Loucy (cell line): Measurements from ENCODE around the gene FLII.

Experiments used
- H2AFZ ChIP-seq: fragments of 200-600 bp; sonication (generic); 2 replicates; pipeline ENCODE4 v1.6.0; 2016; ENCODE audit warnings: antibody characterized with exemption, mild to moderate bottlenecking, low read length, moderate library complexity
- H3F3A ChIP-seq: fragments of 200-600 bp; 2 replicates; pipeline ENCODE4 v1.6.0; 2016; ENCODE audit warnings: antibody characterized with exemption, low read depth, mild to moderate bottlenecking
- H3K27me3 ChIP-seq: fragments of 200-600 bp; sonication (generic); 2 replicates; pipeline ENCODE4 v1.6.1; 2014; ENCODE audit warnings: low read length, mild to moderate bottlenecking; ENCODE audit not compliant: insufficient read depth, poor library complexity, severe bottlenecking
- H3K36me3 ChIP-seq: fragments of 200-600 bp; sonication (generic); 2 replicates; pipeline ENCODE4 v1.6.1; 2016; ENCODE audit warnings: low read length; ENCODE audit not compliant: insufficient read depth
- H3K4me1 ChIP-seq: fragments of 200-600 bp; sonication (generic); 2 replicates; pipeline ENCODE4 v1.5.1; 2014; ENCODE audit warnings: low read length, mild to moderate bottlenecking; ENCODE audit not compliant: insufficient read depth, poor library complexity, severe bottlenecking
- H3K4me2 ChIP-seq: fragments of 200-600 bp; sonication (generic); 2 replicates; pipeline ENCODE4 v1.6.0; 2014; ENCODE audit warnings: antibody characterized with exemption, low read length, low read depth, mild to moderate bottlenecking; ENCODE audit not compliant: poor library complexity, severe bottlenecking
- H3K4me3 ChIP-seq: fragments of 200-600 bp; sonication (generic); 2 replicates; pipeline ENCODE4 v1.5.1; 2014; ENCODE audit warnings: low read length, mild to moderate bottlenecking, mixed read lengths; ENCODE audit not compliant: poor library complexity, severe bottlenecking
- H3K79me2 ChIP-seq: fragments of 200-600 bp; sonication (generic); 2 replicates; pipeline ENCODE4 v1.6.1; 2014; ENCODE audit warnings: low read length; ENCODE audit not compliant: insufficient read depth
- H3K9ac ChIP-seq: fragments of 200-600 bp; sonication (generic); 2 replicates; pipeline ENCODE4 v1.6.0; 2014; ENCODE audit warnings: mild to moderate bottlenecking, low read depth, low read length, moderate library complexity; ENCODE audit not compliant: poor library complexity, severe bottlenecking
- H3K9me2 ChIP-seq: fragments of 200-600 bp; sonication (generic); replicated peaks from 2 replicates; pipeline ENCODE4 v1.6.1; 2016; ENCODE audit warnings: low read depth, low read length, mixed read lengths
- H3K9me3 ChIP-seq: fragments of 200-600 bp; sonication (generic); 2 replicates; pipeline ENCODE4 v1.6.1; 2014; ENCODE audit warnings: mild to moderate bottlenecking, antibody characterized with exemption, low read length, low read depth; ENCODE audit not compliant: insufficient read depth
- H4K20me1 ChIP-seq: fragments of 200-600 bp; sonication (generic); 2 replicates; pipeline ENCODE4 v1.6.0; 2014; ENCODE audit warnings: antibody characterized with exemption, low read length, mild to moderate bottlenecking; ENCODE audit not compliant: insufficient read depth, poor library complexity, severe bottlenecking
- EZH2phosphoT487 ChIP-seq: fragments of 200-600 bp; IDR thresholded peaks from 2 replicates; pipeline ENCODE4 v1.6.1; 2018; ENCODE audit warnings: antibody characterized with exemption, mild to moderate bottlenecking, moderate library complexity, borderline replicate concordance
- TF ChIP-seq, protein P1 (sequence below): fragments of 200-600 bp; sonication (generic); conservative IDR thresholded peaks from 2 replicates; pipeline ENCODE4 v1.5.1; 2014; ENCODE audit warnings: mild to moderate bottlenecking, antibody characterized with exemption, low read length

FLII gene

DNA sequence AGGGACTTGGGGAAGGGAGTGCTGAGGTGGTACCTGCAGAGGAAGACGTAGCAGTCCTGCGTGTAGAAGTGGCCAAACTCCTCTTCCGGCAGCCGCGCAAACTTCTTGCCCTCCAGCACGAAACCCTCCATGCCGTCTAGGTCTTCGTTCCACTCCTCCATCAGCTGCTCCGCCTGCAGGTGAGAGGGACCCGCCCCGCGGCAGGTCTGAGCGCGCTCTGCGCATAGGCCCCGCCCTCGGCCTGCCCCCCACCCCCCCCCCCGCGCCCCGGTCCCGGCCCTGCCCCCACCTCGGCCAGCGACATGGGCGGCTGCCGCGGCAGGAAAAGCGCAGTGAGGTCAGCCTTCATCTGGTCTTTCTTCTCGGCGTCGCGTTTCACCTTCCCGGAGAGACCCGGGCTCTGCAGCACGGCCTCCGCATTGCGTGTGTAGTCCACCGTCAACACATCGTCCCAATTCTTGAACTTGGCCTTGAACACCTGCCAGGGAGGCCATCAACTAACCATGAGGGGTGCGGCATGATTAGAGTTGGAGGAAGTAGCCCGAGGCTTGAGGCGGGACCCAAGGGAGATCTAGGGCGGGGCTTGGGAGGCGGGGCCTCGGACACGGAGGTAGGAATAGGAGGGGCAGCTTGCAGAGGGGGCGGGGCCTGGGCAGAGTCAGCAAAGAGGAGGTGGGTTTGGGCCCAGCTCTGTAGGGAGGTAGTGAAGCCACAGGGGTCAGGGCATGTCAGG, 11.5 kb downstream of the FLII start:
- Histone ChIP-seq H3K4me3 (no peak overlapping the region), H3K27me3 (no peaks in the 10 kb centered on the region), H3K9me2 (no peaks in the 10 kb centered on the region), H3K9ac (no peak overlapping the region), H3K4me2 (no peak overlapping the region), H3K36me3 (peaks cover 55% of the 10 kb centered on the region; the same call in 1 of the 2 replicates), H3F3A (no peaks in the 10 kb centered on the region), H3K79me2 (no peaks in the 10 kb centered on the region), H2AFZ (no peak overlapping the region), H3K4me1 (no peaks in the 10 kb centered on the region), H3K9me3 (no peaks in the 10 kb centered on the region), H4K20me1 (no peaks in the 10 kb centered on the region)
- TF ChIP-seq, protein P1, sequence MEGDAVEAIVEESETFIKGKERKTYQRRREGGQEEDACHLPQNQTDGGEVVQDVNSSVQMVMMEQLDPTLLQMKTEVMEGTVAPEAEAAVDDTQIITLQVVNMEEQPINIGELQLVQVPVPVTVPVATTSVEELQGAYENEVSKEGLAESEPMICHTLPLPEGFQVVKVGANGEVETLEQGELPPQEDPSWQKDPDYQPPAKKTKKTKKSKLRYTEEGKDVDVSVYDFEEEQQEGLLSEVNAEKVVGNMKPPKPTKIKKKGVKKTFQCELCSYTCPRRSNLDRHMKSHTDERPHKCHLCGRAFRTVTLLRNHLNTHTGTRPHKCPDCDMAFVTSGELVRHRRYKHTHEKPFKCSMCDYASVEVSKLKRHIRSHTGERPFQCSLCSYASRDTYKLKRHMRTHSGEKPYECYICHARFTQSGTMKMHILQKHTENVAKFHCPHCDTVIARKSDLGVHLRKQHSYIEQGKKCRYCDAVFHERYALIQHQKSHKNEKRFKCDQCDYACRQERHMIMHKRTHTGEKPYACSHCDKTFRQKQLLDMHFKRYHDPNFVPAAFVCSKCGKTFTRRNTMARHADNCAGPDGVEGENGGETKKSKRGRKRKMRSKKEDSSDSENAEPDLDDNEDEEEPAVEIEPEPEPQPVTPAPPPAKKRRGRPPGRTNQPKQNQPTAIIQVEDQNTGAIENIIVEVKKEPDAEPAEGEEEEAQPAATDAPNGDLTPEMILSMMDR = no peak
- no peak for TF ChIP-seq EZH2phosphoT487

DNA sequence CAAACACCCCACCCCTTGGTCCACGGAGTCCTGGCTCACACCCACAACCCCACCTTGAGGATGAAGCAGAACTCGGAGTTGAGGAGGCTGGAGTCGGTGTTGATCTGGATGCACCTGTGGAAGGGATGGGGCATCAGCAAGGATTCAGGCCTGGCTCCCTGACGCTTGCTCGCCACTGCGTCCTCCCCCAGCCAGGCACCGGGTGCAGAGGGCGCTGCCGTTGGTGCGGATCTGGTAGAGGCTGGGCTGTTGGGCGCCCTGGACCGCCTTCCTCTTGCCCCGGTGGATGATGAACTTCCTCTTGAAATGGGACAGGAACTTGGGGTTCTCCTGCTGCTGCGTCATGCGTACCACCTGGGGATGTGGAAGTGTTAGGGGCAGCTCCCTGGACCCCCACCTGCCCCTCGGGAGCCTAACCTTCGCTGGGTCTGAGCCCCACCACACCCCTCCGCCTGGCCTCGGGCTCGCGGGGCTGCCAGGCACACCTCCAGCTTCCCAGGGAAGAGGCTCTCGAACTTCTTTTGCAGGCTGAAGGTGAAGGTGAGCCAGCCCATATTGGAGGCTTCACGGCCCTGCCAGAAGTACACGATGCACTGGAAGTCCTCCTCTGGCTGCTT, 12.3 kb downstream of the FLII start:
- no peak overlapping the region for H3K9ac ChIP-seq
- H4K20me1 ChIP-seq = no peaks in the 10 kb centered on the region
- no peaks in the 10 kb centered on the region for H3K79me2 ChIP-seq
- H2AFZ ChIP-seq = no peak overlapping the region
- H3K9me3 ChIP-seq = no peaks in the 10 kb centered on the region
- TF ChIP-seq, protein P1 = no peak
- no peak for TF ChIP-seq EZH2phosphoT487
- no peaks in the 10 kb centered on the region for H3F3A ChIP-seq
- H3K9me2 ChIP-seq = no peaks in the 10 kb centered on the region
- H3K4me1 ChIP-seq = no peaks in the 10 kb centered on the region
- peaks cover 54% of the 10 kb centered on the region; the same call in 1 of the 2 replicates for H3K36me3 ChIP-seq
- H3K4me3 ChIP-seq = no peak overlapping the region
- no peak overlapping the region for H3K4me2 ChIP-seq
- H3K27me3 ChIP-seq = no peaks in the 10 kb centered on the region

DNA sequence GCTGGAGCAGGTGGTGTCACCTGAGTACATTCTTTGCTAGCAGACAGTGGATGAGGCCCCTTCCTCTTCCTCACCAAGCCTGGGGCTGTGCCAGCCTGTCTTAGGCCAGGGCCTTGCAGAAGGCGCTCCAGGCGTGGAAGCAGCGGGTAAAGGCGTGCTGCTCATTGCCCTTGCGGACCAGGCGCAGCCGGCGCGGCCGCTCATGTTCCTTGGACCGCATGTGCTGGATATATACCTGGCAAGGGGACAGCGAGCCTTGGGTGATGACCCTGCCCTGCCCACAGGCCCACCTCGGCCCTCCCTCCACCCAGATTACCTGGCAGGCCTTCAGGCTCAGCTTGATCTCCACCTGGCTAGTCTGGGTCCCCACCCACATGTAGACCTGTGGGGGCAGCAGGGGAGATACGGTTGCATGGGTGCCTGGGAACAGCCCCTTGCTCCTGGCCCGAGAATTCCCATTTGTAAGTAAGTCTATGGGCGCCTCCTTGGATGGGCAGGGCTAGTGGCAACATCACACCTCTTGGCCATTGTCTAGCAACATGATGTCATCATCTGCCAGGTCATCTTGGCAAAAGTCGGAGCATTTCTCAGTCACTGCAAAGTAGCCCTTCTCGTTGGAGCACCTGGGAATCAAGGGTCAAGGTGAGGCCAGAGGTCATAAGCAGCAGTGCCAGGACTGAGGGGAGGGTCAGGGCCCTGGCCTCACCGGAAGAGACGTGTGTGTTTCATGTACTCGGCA, 13.3 kb downstream of the FLII start:
- H3K4me2 ChIP-seq = no peak overlapping the region

More for the DNA sequence above, 13.3 kb downstream of the FLII start:
- Histone ChIP-seq H2AFZ (no peak overlapping the region), H3K9me3 (no peaks in the 10 kb centered on the region), H4K20me1 (no peaks in the 10 kb centered on the region), H3K79me2 (no peaks in the 10 kb centered on the region), H3K4me1 (no peaks in the 10 kb centered on the region), H3K27me3 (no peaks in the 10 kb centered on the region), H3K36me3 (peaks cover 44% of the 10 kb centered on the region; the same call in 1 of the 2 replicates), H3F3A (no peaks in the 10 kb centered on the region), H3K9ac (no peak overlapping the region), H3K9me2 (no peaks in the 10 kb centered on the region), H3K4me3 (no peak overlapping the region)
- TF ChIP-seq EZH2phosphoT487 = no peak
- TF ChIP-seq, protein P1 = no peak
